ENCODE measurements around the gene STYX. TPM values are rescaled to one million over a fixed set of nuclear protein-coding genes. Genes with fewer than 3 reads are reported as not detected.

Gene STYX
- total and polyA plus RNA-seq, 10 of the 15 experiments (the other 5 are each of a cell fraction or from before 2014, with no cell fraction given), result 5.0 to 15.3 (median 9.5) TPM

- FAIRE-seq, result no peak
- no peaks in the 10 kb centered on the region for H3K4me1 ChIP-seq (ENCODE audit: control insufficient read depth, insufficient read depth, low read length)
- no peak overlapping the region for H2AFZ ChIP-seq (ENCODE audit: control insufficient read depth, low read depth, low read length)
- H3K79me2 ChIP-seq (ENCODE audit: control insufficient read depth, insufficient read depth, low read length), result no peaks in the 10 kb centered on the region
- BruUV-seq (replicated peaks), result no TSS peak
- H3K9ac ChIP-seq (ENCODE audit: control insufficient read depth, insufficient read depth, low read length), result no peak overlapping the region
- no peaks in the 10 kb centered on the region for H3K27me3 ChIP-seq (replicated peaks in 1 of 2; ENCODE audit: control insufficient read depth in 2 of 2, insufficient read depth in 2 of 2, low read length in 1 of 2)
- no peak for TF ChIP-seq CUX1 (IDR thresholded peaks at IDR 0.05; ENCODE audit: insufficient replicate concordance, low read depth, low read length)
- TF ChIP-seq POLR2AphosphoS2 (IDR thresholded peaks at IDR 0.05; ENCODE audit: low read depth, low read length), result no peak
- no peak for TF ChIP-seq HCFC1 (IDR thresholded peaks at IDR 0.05; ENCODE audit: low read length)
- TF ChIP-seq SIX5 (IDR thresholded peaks at IDR 0.05; ENCODE audit: low read depth, low read length, severe bottlenecking), result no peak
- TF ChIP-seq CBX5 (IDR thresholded peaks at IDR 0.05; ENCODE audit: low read depth), result no peak
- TF ChIP-seq CHD4 (IDR thresholded peaks at IDR 0.05), result no peak
- TF ChIP-seq TCF7 (IDR thresholded peaks at IDR 0.05; ENCODE audit: borderline replicate concordance), result no peak
- TF ChIP-seq ESRRA (IDR thresholded peaks at IDR 0.05; ENCODE audit: low read length), result no peak
- no peak for TF ChIP-seq NFXL1 (IDR thresholded peaks at IDR 0.05; ENCODE audit: borderline replicate concordance)
- TF ChIP-seq TBL1XR1 (IDR thresholded peaks at IDR 0.05; ENCODE audit: low read depth, low read length), result no peak
- no peak for TF ChIP-seq MXI1 (IDR thresholded peaks at IDR 0.05; ENCODE audit: low read depth, low read length)
- no peak for TF ChIP-seq EZH2 (IDR thresholded peaks at IDR 0.05; ENCODE audit: borderline replicate concordance, control insufficient read depth, low read depth, low read length)
- no peak for TF ChIP-seq EED (IDR thresholded peaks at IDR 0.05; ENCODE audit: low read depth)
- H3K9me3 ChIP-seq (replicated peaks; ENCODE audit: control insufficient read depth, insufficient read depth, low read length), result 0 out of 3 replicates have a peak, but pooled peaks cover 2% of the 10 kb centered on the region
- RAD21 ChIA-PET (ENCODE audit: unreplicated experiment), result no interaction called here
- ATAC-seq, result no peak
- H3K27ac ChIP-seq (ENCODE audit: control insufficient read depth, insufficient read depth), result no peak overlapping the region
- no peaks in the 10 kb centered on the region for H4K20me1 ChIP-seq (ENCODE audit: control insufficient read depth, insufficient read depth)
- POLR2A ChIA-PET, result no interaction called here
- no peak for DNase-seq (ENCODE audit: low read depth, low spot score)
- no peaks in the 10 kb centered on the region for H3K36me3 ChIP-seq (ENCODE audit: control insufficient read depth in 2 of 2, insufficient read depth in 2 of 2, low read length in 1 of 2)
- H3K4me2 ChIP-seq (ENCODE audit: control insufficient read depth, insufficient read depth), result no peak overlapping the region
- WGBS (ENCODE audit: insufficient coverage, insufficient replicate concordance, low lambda C conversion rate, missing lambda C conversion rate), result 83% methylated on average over 15 of the region's 15 CpGs
- H3K4me3 ChIP-seq, result no peak overlapping the region
- SMC1A ChIA-PET (ENCODE audit: uncharacterized antibody, unreplicated experiment), result no interaction called here
- CTCF ChIA-PET, result no interaction called here
- intact Hi-C loops (cut with micrococcal nuclease; ENCODE audit: unreplicated experiment), result no loop called here
- in situ Hi-C loops (cut with MboI), result no loop called here
Measured at GRCh38 chr14:52798826-52799225, 68.9 kb downstream of the STYX start.

Data from GM12878 (cell line).